GM12801 (cell line): Measurements from ENCODE around the gene ESRRB.

Experiments used
- CTCF ChIP-seq: IDR thresholded peaks from one replicate; pipeline ENCODE4 v1.5.1; 2011; ENCODE audit warnings: control low read depth; ENCODE audit not compliant: insufficient read length; ENCODE audit errors: extremely low read depth

ESRRB gene

GRCh38 chr14:76331328-76332011 lies 44.5 kb upstream of the ESRRB start:
- TF ChIP-seq CTCF, result no peak

GRCh38 chr14:76333664-76334063 lies 42.3 kb upstream of the ESRRB start:
- no peak for TF ChIP-seq CTCF

GRCh38 chr14:76334316-76334715 lies 41.6 kb upstream of the ESRRB start:
- no peak for TF ChIP-seq CTCF

DNA sequence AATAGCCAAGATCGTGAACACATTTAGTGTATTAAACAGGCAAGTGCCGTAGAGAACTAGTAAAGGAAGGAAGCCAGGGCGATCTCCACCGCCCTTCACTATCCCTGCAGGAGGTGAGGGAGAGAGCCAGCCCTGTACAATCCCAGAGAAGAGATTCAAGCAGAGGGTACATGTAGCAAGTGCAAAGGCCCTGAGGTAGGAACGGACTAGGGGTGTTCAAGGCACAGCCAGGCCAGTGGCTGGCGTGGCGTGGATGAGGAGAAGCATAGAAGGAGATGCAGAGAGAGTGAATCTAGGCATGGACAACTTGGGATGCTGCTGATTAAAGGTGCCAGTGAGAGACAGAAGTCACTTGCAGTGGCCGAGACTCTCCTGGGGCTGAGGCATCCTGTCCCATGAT lies 39.1 kb upstream of the ESRRB start:
- no peak for TF ChIP-seq CTCF

- TF ChIP-seq CTCF, result no peak
These were observed 38.0 kb upstream of the ESRRB start for GRCh38 chr14:76337635-76338545.

DNA sequence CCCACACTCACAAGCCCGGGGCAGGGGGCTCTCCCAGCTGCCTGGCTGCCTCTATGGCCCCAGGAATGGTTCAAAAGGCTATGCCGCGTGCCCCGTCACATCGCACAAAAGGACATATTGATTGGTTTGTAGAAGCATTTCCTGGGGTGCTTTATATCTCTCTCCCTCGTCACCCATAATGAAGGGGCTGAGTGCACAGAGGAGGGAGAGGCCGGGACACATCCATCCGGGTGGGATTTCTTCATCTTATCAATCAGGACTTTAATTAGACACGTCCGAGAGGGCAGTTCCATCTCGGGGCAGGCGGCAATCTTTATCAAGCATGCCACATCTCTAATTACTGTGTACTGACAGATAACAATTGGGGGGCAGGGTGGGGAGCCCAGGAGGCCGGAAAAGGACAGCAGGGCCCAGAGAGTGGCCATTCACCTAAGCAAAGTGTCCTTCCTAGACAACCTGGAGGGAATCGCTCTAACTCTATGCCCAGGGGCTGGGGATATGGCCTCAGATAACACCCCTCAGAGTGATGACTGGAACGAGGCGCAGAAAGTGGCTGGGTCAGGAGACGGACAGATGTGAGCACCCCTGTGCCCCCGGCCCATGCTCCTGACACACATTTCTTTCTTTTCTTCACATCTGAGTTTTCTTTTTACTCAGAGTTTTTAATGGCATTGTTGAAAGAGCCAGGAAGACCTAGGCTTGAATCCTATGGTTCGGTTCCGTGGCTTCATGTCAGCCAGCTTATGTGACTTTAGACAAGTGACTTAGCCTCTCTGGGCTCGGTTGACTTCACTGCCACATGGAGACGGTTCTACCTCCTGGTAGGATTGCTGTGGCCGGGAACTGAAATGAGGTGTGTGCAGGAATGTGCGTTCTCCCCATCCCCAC lies 36.0 kb upstream of the ESRRB start:
- no peak for TF ChIP-seq CTCF

- no peak for TF ChIP-seq CTCF
These were observed 32.6 kb upstream of the ESRRB start for GRCh38 chr14:76343386-76343785.
